D721Med (cell line): ENCODE data around the gene VCAN.

ENCODE experiments used
- DNase-seq: peaks from one replicate; pipeline ENCODE4 v3.0.0; 2011; ENCODE audit warnings: low spot score; ENCODE audit not compliant: insufficient read length
- FAIRE-seq: peaks from 2 replicates; lab custom pipeline; 2011; peaks lifted over from hg19 to GRCh38; lab: Jason Lieb, UNC
- CTCF ChIP-seq: IDR thresholded peaks from 2 replicates; pipeline ENCODE4 v1.5.1; 2012; ENCODE audit warnings: mild to moderate bottlenecking, control low read depth; ENCODE audit not compliant: insufficient read depth; ENCODE audit errors: missing control alignments

The VCAN gene

GRCh38 chr5:83586874-83587776 lies 115.6 kb downstream of the VCAN start:
- DNase-seq (no peak), FAIRE-seq (no peak)
- no peak for TF ChIP-seq CTCF

- FAIRE-seq (no peak), DNase-seq (no peak)
- no peak for TF ChIP-seq CTCF
Measured at GRCh38 chr5:83589786-83590185, 118.2 kb downstream of the VCAN start.

- TF ChIP-seq CTCF = no peak
- DNase-seq = no peak
- peak; percentile 44 for FAIRE-seq
Measured at GRCh38 chr5:83590966-83591365, 119.4 kb downstream of the VCAN start.

DNA sequence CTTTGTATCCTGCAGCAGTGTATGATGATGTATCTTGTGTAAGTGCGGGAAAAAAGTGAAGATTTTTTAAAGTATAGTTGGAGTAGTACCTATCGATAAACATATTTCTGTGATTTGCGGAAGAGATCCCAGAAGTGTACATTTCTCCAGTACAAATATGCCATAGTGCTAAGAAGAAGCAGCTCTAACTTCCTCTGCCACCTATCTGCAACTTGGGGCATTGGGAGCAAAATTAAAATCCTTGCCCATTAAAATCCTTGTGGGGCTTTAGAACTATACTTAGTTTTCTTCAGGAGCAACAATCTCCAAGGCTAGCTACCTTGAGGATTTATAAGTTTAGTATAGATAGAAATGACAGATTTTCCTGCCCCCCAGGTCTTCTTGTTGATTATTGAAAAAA lies 123.7 kb downstream of the VCAN start:
- no peak for FAIRE-seq
- no peak for TF ChIP-seq CTCF
- DNase-seq = no peak

DNA sequence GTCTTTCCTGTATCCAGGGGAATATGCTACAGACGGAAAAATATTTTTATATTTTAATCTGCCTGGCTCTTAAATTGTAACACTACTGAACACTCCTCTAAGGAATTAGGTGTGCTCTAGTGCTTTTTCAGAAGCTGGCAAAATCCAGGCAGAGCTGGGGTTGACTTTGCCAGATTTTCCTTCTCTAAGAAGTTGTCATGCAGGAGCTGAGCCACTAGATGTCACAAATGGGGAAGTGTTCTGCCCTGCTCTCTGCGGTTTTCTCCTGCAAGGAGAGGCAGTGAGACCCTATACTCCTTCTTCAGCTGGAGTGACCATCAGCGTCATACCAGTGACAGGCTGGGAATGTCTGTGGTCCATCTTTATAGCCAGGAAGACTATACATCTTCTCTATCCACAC lies 136.6 kb downstream of the VCAN start:
- FAIRE-seq (no peak), DNase-seq (peak; percentile 10)
- peak; percentile 64 for TF ChIP-seq CTCF

GRCh38 chr5:83614841-83615240 lies 143.3 kb downstream of the VCAN start:
- DNase-seq = no peak
- TF ChIP-seq CTCF = no peak

DNA sequence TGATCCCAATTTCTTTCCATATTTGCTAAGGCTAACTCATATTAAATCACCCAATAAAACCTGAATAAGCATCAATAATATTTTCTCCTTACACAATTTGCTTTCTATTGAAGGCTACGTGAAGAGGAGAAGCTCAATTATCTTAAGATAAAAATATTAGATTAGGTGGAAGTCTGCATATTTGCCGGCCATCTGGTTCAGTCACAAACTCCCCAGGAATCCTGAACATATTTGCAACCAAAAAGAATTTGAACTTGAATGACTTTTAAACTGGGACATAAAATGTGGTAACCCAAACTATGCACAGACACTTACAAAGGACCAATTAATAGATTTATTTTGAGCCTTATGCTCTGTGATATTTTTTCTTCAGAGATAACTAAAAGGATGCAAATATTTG lies 156.8 kb downstream of the VCAN start:
- no peak for DNase-seq
- TF ChIP-seq CTCF = no peak
- no peak for FAIRE-seq

More at GRCh38 chr5:83614841-83615240, 143.3 kb downstream of the VCAN start:
- FAIRE-seq = no peak
